ENCODE data around the gene ABCC8. TPM values are rescaled to one million over a fixed set of nuclear protein-coding genes. Genes with fewer than 3 reads are reported as not detected.

Gene ABCC8
- total and polyA plus RNA-seq, 9 of the 15 experiments (the other 6 are each of a cell fraction or from before 2014, with no cell fraction given), result not detected

GRCh38 chr11:17434108-17434507 is 42.5 kb downstream of the ABCC8 start:
- POLR2A ChIA-PET, result no interaction called here

More at GRCh38 chr11:17434108-17434507, 42.5 kb downstream of the ABCC8 start:
- H3K27me3 ChIP-seq (ENCODE audit: control insufficient read depth in 2 of 2, insufficient read depth in 2 of 2, low read length in 2 of 2), result peaks cover 25 to 55% of the 10 kb centered on the region in 2 experiments; a peak in 3 of 5 replicates
- FAIRE-seq (no peak), ATAC-seq (no peak), DNase-seq (ENCODE audit: extremely low read depth in 1 of 4, low spot score in 3 of 4) (no peak)
- no peak for TF ChIP-seq HMBOX1 (IDR thresholded peaks at IDR 0.05)
- TF ChIP-seq ZNF277 (CRISPR knock-in tag; IDR thresholded peaks at IDR 0.05; ENCODE audit: borderline replicate concordance), result no peak
- no peak for TF ChIP-seq ARID2 (IDR thresholded peaks at IDR 0.05)
- TF ChIP-seq, protein P1, sequence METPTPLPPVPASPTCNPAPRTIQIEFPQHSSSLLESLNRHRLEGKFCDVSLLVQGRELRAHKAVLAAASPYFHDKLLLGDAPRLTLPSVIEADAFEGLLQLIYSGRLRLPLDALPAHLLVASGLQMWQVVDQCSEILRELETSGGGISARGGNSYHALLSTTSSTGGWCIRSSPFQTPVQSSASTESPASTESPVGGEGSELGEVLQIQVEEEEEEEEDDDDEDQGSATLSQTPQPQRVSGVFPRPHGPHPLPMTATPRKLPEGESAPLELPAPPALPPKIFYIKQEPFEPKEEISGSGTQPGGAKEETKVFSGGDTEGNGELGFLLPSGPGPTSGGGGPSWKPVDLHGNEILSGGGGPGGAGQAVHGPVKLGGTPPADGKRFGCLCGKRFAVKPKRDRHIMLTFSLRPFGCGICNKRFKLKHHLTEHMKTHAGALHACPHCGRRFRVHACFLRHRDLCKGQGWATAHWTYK (CRISPR knock-in tag; IDR thresholded peaks at IDR 0.05), result no peak
- TF ChIP-seq, protein P2, sequence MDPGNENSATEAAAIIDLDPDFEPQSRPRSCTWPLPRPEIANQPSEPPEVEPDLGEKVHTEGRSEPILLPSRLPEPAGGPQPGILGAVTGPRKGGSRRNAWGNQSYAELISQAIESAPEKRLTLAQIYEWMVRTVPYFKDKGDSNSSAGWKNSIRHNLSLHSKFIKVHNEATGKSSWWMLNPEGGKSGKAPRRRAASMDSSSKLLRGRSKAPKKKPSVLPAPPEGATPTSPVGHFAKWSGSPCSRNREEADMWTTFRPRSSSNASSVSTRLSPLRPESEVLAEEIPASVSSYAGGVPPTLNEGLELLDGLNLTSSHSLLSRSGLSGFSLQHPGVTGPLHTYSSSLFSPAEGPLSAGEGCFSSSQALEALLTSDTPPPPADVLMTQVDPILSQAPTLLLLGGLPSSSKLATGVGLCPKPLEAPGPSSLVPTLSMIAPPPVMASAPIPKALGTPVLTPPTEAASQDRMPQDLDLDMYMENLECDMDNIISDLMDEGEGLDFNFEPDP (CRISPR knock-in tag; IDR thresholded peaks at IDR 0.05), result no peak
- no peak for TF ChIP-seq RBBP5 (IDR thresholded peaks at IDR 0.05; ENCODE audit: borderline replicate concordance, insufficient read depth, low read length, poor library complexity, severe bottlenecking)
- no peak for TF ChIP-seq MAFK (IDR thresholded peaks at IDR 0.05; ENCODE audit: low read length)
- TF ChIP-seq, protein P3, sequence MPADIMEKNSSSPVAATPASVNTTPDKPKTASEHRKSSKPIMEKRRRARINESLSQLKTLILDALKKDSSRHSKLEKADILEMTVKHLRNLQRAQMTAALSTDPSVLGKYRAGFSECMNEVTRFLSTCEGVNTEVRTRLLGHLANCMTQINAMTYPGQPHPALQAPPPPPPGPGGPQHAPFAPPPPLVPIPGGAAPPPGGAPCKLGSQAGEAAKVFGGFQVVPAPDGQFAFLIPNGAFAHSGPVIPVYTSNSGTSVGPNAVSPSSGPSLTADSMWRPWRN (IDR thresholded peaks at IDR 0.05; ENCODE audit: low read depth), result no peak
- TF ChIP-seq ZNF77 (CRISPR knock-in tag; IDR thresholded peaks at IDR 0.05), result no peak
- no peak for TF ChIP-seq E4F1 (CRISPR knock-in tag; IDR thresholded peaks at IDR 0.05; ENCODE audit: borderline replicate concordance)
- TF ChIP-seq ZNF263 (CRISPR knock-in tag; IDR thresholded peaks at IDR 0.05; ENCODE audit: borderline replicate concordance), result no peak
- H3K4me2 ChIP-seq (ENCODE audit: insufficient read depth, low read length), result no peak overlapping the region
- intact Hi-C loops (cut with micrococcal nuclease), result no loop called here
- no peaks in the 10 kb centered on the region for H3K36me3 ChIP-seq (ENCODE audit: control insufficient read depth, insufficient read depth, low read length)
- H3K27ac ChIP-seq (ENCODE audit: extremely low read depth, low read depth, low read length), result no peak overlapping the region
- BruUV-seq (replicated peaks), result no TSS peak
- H3K9ac ChIP-seq (ENCODE audit: insufficient read depth in 1 of 2, low read depth in 2 of 2, low read length in 2 of 2), result no peak overlapping the region
- no peaks in the 10 kb centered on the region for H3K9me1 ChIP-seq (ENCODE audit: control insufficient read depth, insufficient read depth, low read length)
- H3K79me2 ChIP-seq (ENCODE audit: control insufficient read depth, insufficient read depth, low read length), result no peaks in the 10 kb centered on the region
- in situ Hi-C loops (cut with MboI), result no loop called here
- H4K20me1 ChIP-seq (replicated peaks; ENCODE audit: control insufficient read depth, insufficient read depth, low read length), result 0 out of 2 replicates have a peak, but pooled peaks cover 3% of the 10 kb centered on the region
- 1% methylated on average over 4 of the region's 4 CpGs for WGBS (ENCODE audit: insufficient coverage, low coverage, missing lambda C conversion rate)
- H3K9me3 ChIP-seq (replicated peaks; ENCODE audit: control insufficient read depth, insufficient read depth, low read depth, low read length), result no peaks in the 10 kb centered on the region
- CTCF ChIA-PET (ENCODE audit: low intra/inter-chr PET ratio), result no interaction called here
- H3K4me3 ChIP-seq, result no peak overlapping the region
- no peaks in the 10 kb centered on the region; a peak in 1 of 5 replicates for H3K4me1 ChIP-seq (replicated peaks in 1 of 2; ENCODE audit: control insufficient read depth in 2 of 2, insufficient read depth in 2 of 2, low read length in 2 of 2)
- no peak overlapping the region for H2AFZ ChIP-seq (ENCODE audit: low read depth, low read length)
